HEK293 (cell line): ENCODE measurements around the gene OR7G2.

Experiments
- GLIS2 ChIP-seq: fragments of 450-650 bp; formaldehyde crosslinking; IDR thresholded peaks from 2 replicates; pipeline ENCODE4 v1.5.1; 2016; ENCODE audit warnings: missing biosample characterization, missing genetic modification characterization
- KLF16 ChIP-seq: fragments of 450-650 bp; formaldehyde crosslinking; IDR thresholded peaks from 2 replicates; pipeline ENCODE4 v1.5.1; 2017; ENCODE audit warnings: missing biosample characterization, missing genetic modification characterization
- MZF1 ChIP-seq: fragments of 450-650 bp; formaldehyde crosslinking; IDR thresholded peaks from 2 replicates; pipeline ENCODE4 v1.5.1; 2017; ENCODE audit warnings: missing biosample characterization, missing genetic modification characterization, borderline replicate concordance
- OVOL3 ChIP-seq: fragments of 450-650 bp; formaldehyde crosslinking; IDR thresholded peaks from 2 replicates; pipeline ENCODE4 v1.5.1; 2016; ENCODE audit warnings: missing biosample characterization, missing genetic modification characterization
- RBAK ChIP-seq: fragments of 450-650 bp; formaldehyde crosslinking; IDR thresholded peaks from 2 replicates; pipeline ENCODE4 v1.5.1; 2016; ENCODE audit warnings: missing biosample characterization, missing genetic modification characterization
- REPIN1 ChIP-seq: fragments of 450-650 bp; formaldehyde crosslinking; IDR thresholded peaks from 2 replicates; pipeline ENCODE4 v1.5.1; 2017; ENCODE audit warnings: missing biosample characterization, missing genetic modification characterization, low read depth
- WT1 ChIP-seq: fragments of 450-650 bp; formaldehyde crosslinking; IDR thresholded peaks from 2 replicates; pipeline ENCODE4 v1.5.1; 2016; ENCODE audit warnings: missing biosample characterization, missing genetic modification characterization
- ZBTB17 ChIP-seq: fragments of 450-650 bp; formaldehyde crosslinking; IDR thresholded peaks from 2 replicates; pipeline ENCODE4 v1.5.1; 2016; ENCODE audit warnings: missing biosample characterization, missing genetic modification characterization
- ZNF10 ChIP-seq: fragments of 450-650 bp; formaldehyde crosslinking; IDR thresholded peaks from 2 replicates; pipeline ENCODE4 v1.5.1; 2017; ENCODE audit warnings: missing biosample characterization, missing genetic modification characterization
- ZNF133 ChIP-seq: fragments of 450-650 bp; formaldehyde crosslinking; IDR thresholded peaks from 2 replicates; pipeline ENCODE4 v1.5.1; 2016; ENCODE audit warnings: missing biosample characterization, missing genetic modification characterization
- ZNF140 ChIP-seq: fragments of 450-650 bp; formaldehyde crosslinking; IDR thresholded peaks from 2 replicates; pipeline ENCODE4 v1.5.1; 2016; ENCODE audit warnings: missing biosample characterization, missing genetic modification characterization
- ZNF239 ChIP-seq: fragments of 450-650 bp; formaldehyde crosslinking; IDR thresholded peaks from 2 replicates; pipeline ENCODE4 v1.5.1; 2016; ENCODE audit warnings: missing biosample characterization, missing genetic modification characterization
- ZNF24 ChIP-seq: fragments of 450-650 bp; formaldehyde crosslinking; IDR thresholded peaks from 2 replicates; pipeline ENCODE4 v1.5.1; 2016; ENCODE audit warnings: missing biosample characterization, missing genetic modification characterization
- ZNF311 ChIP-seq: fragments of 450-650 bp; formaldehyde crosslinking; IDR thresholded peaks from 2 replicates; pipeline ENCODE4 v1.5.1; 2017; ENCODE audit warnings: missing biosample characterization, missing genetic modification characterization, borderline replicate concordance
- ZNF324 ChIP-seq: fragments of 450-650 bp; formaldehyde crosslinking; IDR thresholded peaks from 2 replicates; pipeline ENCODE4 v1.5.1; 2016; ENCODE audit warnings: missing biosample characterization, missing genetic modification characterization
- ZNF404 ChIP-seq: fragments of 450-650 bp; formaldehyde crosslinking; IDR thresholded peaks from 2 replicates; pipeline ENCODE4 v1.5.1; 2017; ENCODE audit warnings: missing biosample characterization, missing genetic modification characterization
- ZNF416 ChIP-seq: fragments of 450-650 bp; formaldehyde crosslinking; IDR thresholded peaks from 2 replicates; pipeline ENCODE4 v1.5.1; 2016; ENCODE audit warnings: missing biosample characterization, missing genetic modification characterization
- ZNF510 ChIP-seq: fragments of 450-650 bp; formaldehyde crosslinking; IDR thresholded peaks from 2 replicates; pipeline ENCODE4 v1.5.1; 2018; ENCODE audit warnings: mild to moderate bottlenecking, missing genetic modification characterization, missing biosample characterization; ENCODE audit not compliant: insufficient replicate concordance
- ZNF558 ChIP-seq: fragments of 450-650 bp; formaldehyde crosslinking; IDR thresholded peaks from 2 replicates; pipeline ENCODE4 v1.5.1; 2016; ENCODE audit warnings: missing biosample characterization, missing genetic modification characterization
- ZNF629 ChIP-seq: fragments of 450-650 bp; formaldehyde crosslinking; IDR thresholded peaks from 2 replicates; pipeline ENCODE4 v1.5.1; 2017; ENCODE audit warnings: missing biosample characterization, missing genetic modification characterization
- ZNF654 ChIP-seq: fragments of 450-650 bp; formaldehyde crosslinking; IDR thresholded peaks from 2 replicates; pipeline ENCODE4 v1.5.1; 2016; ENCODE audit warnings: low read depth, missing biosample characterization, missing genetic modification characterization
- ZNF76 ChIP-seq: fragments of 450-650 bp; formaldehyde crosslinking; IDR thresholded peaks from 2 replicates; pipeline ENCODE4; 2016; ENCODE audit warnings: low read depth, missing biosample characterization, missing genetic modification characterization, borderline replicate concordance
- ZXDB ChIP-seq: fragments of 450-650 bp; formaldehyde crosslinking; IDR thresholded peaks from 2 replicates; pipeline ENCODE4 v1.5.1; 2016; ENCODE audit warnings: missing biosample characterization, missing genetic modification characterization
- TF ChIP-seq, protein P1 (sequence below): fragments of 450-650 bp; formaldehyde crosslinking; IDR thresholded peaks from 2 replicates; pipeline ENCODE4 v1.5.1; 2016; ENCODE audit warnings: missing biosample characterization, missing genetic modification characterization
- TF ChIP-seq, protein P2 (sequence below): fragments of 450-650 bp; formaldehyde crosslinking; IDR thresholded peaks from 2 replicates; pipeline ENCODE4 v1.5.1; 2016; ENCODE audit warnings: missing biosample characterization, missing genetic modification characterization
- TF ChIP-seq, protein P3 (sequence below): fragments of 450-650 bp; formaldehyde crosslinking; IDR thresholded peaks from 2 replicates; pipeline ENCODE4 v1.5.1; 2017; ENCODE audit warnings: missing biosample characterization, mild to moderate bottlenecking, missing genetic modification characterization, moderate library complexity
- TF ChIP-seq, protein P4 (sequence below): fragments of 450-650 bp; formaldehyde crosslinking; IDR thresholded peaks from 2 replicates; pipeline ENCODE4 v1.5.1; 2016; ENCODE audit warnings: missing biosample characterization, missing genetic modification characterization, borderline replicate concordance
- TF ChIP-seq, protein P5 (sequence below): fragments of 450-650 bp; formaldehyde crosslinking; IDR thresholded peaks from 2 replicates; pipeline ENCODE4 v1.5.1; 2017; ENCODE audit warnings: missing biosample characterization, missing genetic modification characterization

Gene OR7G2

DNA sequence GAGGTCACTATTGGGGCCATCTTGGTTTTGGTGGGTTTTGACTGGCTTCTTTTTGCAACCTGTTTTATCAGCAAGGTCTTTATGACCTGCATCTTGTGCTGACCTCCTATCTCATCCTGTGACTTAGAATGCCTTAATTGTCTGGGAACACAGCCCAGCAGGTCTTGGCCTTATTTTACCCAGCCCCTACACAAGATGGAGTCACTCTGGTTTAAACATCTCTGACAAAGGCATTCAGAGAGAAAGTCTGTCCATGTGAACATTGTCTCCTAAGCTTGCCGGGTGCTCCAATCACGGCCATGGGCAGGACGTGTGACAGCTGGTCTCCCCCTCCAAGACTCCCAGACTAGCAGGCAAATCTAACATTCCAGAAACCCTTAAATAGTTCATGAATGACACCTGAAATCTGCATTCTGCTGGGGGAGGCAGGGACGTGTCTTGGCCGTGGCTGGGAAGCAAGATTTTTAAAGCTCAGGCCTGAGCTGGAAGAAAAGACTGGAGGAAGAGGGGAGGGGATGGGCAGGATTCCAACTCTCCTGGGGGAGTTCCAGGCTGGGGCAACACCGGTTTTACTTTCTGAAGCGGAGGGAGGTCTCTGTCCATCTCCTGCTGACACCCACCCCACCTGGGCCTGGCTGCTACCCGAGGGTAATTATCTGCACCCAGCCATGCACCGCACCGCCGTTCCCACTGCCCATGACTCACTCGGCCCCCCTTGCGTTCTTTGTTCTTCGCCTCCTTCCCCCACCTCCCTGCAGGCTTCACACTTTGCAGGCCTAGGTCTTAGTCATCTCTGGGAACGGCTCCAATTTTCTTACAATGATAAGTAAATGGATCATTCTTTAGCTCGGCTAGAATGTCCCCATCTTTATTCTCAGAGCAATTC, 32.0 kb downstream of the OR7G2 start (continued):
- TF ChIP-seq, protein P1, sequence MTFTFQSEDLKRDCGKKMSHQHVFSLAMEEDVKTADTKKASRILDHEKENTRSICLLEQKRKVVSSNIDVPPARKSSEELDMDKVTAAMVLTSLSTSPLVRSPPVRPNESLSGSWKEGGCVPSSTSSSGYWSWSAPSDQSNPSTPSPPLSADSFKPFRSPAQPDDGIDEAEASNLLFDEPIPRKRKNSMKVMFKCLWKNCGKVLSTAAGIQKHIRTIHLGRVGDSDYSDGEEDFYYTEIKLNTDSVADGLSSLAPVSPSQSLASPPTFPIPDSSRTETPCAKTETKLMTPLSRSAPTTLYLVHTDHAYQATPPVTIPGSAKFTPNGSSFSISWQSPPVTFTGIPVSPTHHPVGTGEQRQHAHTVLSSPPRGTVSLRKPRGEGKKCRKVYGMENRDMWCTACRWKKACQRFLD (tag by site-specific recombination): no peak
- no peak for TF ChIP-seq ZNF404 (tag by site-specific recombination)
- no peak for TF ChIP-seq ZNF654
- no peak for TF ChIP-seq REPIN1 (tag by site-specific recombination)
- TF ChIP-seq, protein P2, sequence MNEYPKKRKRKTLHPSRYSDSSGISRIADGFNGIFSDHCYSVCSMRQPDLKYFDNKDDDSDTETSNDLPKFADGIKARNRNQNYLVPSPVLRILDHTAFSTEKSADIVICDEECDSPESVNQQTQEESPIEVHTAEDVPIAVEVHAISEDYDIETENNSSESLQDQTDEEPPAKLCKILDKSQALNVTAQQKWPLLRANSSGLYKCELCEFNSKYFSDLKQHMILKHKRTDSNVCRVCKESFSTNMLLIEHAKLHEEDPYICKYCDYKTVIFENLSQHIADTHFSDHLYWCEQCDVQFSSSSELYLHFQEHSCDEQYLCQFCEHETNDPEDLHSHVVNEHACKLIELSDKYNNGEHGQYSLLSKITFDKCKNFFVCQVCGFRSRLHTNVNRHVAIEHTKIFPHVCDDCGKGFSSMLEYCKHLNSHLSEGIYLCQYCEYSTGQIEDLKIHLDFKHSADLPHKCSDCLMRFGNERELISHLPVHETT (tag by site-specific recombination): peak; percentile 71; the same call in 1 of the 2 replicates
- peak; percentile 94 for TF ChIP-seq GLIS2
- TF ChIP-seq ZNF510: no peak
- no peak for TF ChIP-seq ZNF133 (tag by site-specific recombination)
- peak; percentile 49; the same call in 1 of the 2 replicates for TF ChIP-seq WT1 (tag by site-specific recombination)
- no peak for TF ChIP-seq ZNF311 (tag by site-specific recombination)
- no peak for TF ChIP-seq ZNF239 (tag by site-specific recombination)
- TF ChIP-seq, protein P3, sequence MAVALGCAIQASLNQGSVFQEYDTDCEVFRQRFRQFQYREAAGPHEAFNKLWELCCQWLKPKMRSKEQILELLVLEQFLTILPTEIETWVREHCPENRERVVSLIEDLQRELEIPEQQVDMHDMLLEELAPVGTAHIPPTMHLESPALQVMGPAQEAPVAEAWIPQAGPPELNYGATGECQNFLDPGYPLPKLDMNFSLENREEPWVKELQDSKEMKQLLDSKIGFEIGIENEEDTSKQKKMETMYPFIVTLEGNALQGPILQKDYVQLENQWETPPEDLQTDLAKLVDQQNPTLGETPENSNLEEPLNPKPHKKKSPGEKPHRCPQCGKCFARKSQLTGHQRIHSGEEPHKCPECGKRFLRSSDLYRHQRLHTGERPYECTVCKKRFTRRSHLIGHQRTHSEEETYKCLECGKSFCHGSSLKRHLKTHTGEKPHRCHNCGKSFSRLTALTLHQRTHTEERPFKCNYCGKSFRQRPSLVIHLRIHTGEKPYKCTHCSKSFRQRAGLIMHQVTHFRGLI (tag by site-specific recombination): no peak
- TF ChIP-seq ZXDB (tag by site-specific recombination): peak; percentile 70
- peak; percentile 65; the same call in 1 of the 2 replicates for TF ChIP-seq ZNF324 (tag by site-specific recombination)
- 0 out of 2 replicates have a peak, but pooled peaks have one; percentile 19 for TF ChIP-seq ZNF558 (tag by site-specific recombination)
- TF ChIP-seq MZF1 (tag by site-specific recombination): no peak
- TF ChIP-seq ZNF416 (tag by site-specific recombination): no peak
- peak; percentile 71 for TF ChIP-seq ZBTB17
- peak; percentile 76 for TF ChIP-seq ZNF629
- no peak for TF ChIP-seq ZNF140 (tag by site-specific recombination)
- TF ChIP-seq, protein P4, sequence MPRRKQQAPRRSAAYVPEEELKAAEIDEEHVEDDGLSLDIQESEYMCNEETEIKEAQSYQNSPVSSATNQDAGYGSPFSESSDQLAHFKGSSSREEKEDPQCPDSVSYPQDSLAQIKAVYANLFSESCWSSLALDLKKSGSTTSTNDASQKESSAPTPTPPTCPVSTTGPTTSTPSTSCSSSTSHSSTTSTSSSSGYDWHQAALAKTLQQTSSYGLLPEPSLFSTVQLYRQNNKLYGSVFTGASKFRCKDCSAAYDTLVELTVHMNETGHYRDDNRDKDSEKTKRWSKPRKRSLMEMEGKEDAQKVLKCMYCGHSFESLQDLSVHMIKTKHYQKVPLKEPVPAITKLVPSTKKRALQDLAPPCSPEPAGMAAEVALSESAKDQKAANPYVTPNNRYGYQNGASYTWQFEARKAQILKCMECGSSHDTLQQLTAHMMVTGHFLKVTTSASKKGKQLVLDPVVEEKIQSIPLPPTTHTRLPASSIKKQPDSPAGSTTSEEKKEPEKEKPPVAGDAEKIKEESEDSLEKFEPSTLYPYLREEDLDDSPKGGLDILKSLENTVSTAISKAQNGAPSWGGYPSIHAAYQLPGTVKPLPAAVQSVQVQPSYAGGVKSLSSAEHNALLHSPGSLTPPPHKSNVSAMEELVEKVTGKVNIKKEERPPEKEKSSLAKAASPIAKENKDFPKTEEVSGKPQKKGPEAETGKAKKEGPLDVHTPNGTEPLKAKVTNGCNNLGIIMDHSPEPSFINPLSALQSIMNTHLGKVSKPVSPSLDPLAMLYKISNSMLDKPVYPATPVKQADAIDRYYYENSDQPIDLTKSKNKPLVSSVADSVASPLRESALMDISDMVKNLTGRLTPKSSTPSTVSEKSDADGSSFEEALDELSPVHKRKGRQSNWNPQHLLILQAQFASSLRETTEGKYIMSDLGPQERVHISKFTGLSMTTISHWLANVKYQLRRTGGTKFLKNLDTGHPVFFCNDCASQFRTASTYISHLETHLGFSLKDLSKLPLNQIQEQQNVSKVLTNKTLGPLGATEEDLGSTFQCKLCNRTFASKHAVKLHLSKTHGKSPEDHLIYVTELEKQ (tag by site-specific recombination): no peak
- TF ChIP-seq KLF16: peak; percentile 61; the same call in 1 of the 2 replicates
- peak; percentile 52; the same call in 1 of the 2 replicates for TF ChIP-seq ZNF76 (tag by site-specific recombination)
- peak; percentile 85 for TF ChIP-seq ZNF10 (tag by site-specific recombination)
- TF ChIP-seq ZNF24 (tag by site-specific recombination): 0 out of 2 replicates have a peak, but pooled peaks have one; percentile 67
- TF ChIP-seq, protein P5, sequence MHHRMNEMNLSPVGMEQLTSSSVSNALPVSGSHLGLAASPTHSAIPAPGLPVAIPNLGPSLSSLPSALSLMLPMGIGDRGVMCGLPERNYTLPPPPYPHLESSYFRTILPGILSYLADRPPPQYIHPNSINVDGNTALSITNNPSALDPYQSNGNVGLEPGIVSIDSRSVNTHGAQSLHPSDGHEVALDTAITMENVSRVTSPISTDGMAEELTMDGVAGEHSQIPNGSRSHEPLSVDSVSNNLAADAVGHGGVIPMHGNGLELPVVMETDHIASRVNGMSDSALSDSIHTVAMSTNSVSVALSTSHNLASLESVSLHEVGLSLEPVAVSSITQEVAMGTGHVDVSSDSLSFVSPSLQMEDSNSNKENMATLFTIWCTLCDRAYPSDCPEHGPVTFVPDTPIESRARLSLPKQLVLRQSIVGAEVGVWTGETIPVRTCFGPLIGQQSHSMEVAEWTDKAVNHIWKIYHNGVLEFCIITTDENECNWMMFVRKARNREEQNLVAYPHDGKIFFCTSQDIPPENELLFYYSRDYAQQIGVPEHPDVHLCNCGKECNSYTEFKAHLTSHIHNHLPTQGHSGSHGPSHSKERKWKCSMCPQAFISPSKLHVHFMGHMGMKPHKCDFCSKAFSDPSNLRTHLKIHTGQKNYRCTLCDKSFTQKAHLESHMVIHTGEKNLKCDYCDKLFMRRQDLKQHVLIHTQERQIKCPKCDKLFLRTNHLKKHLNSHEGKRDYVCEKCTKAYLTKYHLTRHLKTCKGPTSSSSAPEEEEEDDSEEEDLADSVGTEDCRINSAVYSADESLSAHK (tag by site-specific recombination): peak; percentile 58
- TF ChIP-seq OVOL3 (tag by site-specific recombination): no peak
- TF ChIP-seq RBAK (tag by site-specific recombination): no peak
